Breast epithelium (tissue), 4 donors: Measurements from ENCODE around the gene COL9A3. TPM values are rescaled to one million over a fixed set of nuclear protein-coding genes. Genes with fewer than 3 reads are reported as not detected.
A peak's percentile ranks its signal among the peaks of the same experiment; 100 is the strongest.

Experiments used
- DNase-seq, 2 donors: peaks; one replicate each; pipeline ENCODE4 v3.0.0-alpha.2; 2019; ENCODE audit warnings: low spot score in 2 of 2
- H3K27ac ChIP-seq, 2 donors: fragments of 200-600 bp; sonication (generic) in 1 of 2; one replicate each; pipeline ENCODE4 v1.5.1; 2016 to 2019; ENCODE audit warnings: mild to moderate bottlenecking in 1 of 2
- H3K27me3 ChIP-seq, 2 donors: fragments of 200-600 bp; sonication (generic) in 1 of 2; one replicate each; pipeline versions ENCODE4 v1.5.1 to v1.6.0; 2017 to 2019; ENCODE audit warnings: control low read depth in 1 of 2, mild to moderate bottlenecking in 1 of 2
- H3K36me3 ChIP-seq: fragments of 200-600 bp; one replicate; pipeline ENCODE4 v1.5.1; 2019
- H3K4me1 ChIP-seq, 2 donors: fragments of 200-600 bp; sonication (generic); one replicate each; pipeline ENCODE4 v1.5.1; 2016 to 2019; ENCODE audit warnings: control low read depth in 1 of 2
- H3K4me3 ChIP-seq, 3 donors: fragments of 200-600 bp; sonication (generic); 1 replicate in 2 of 3; 2 replicates in 1 of 3; pipeline ENCODE4 v1.5.1; 2016 to 2019; ENCODE audit warnings: mild to moderate bottlenecking in 3 of 3, moderate library complexity in 2 of 3
- H3K9me3 ChIP-seq, 2 donors: fragments of 200-600 bp; sonication (generic) in 1 of 2; one replicate each; pipeline ENCODE4 v1.5.1; 2016 to 2019; ENCODE audit warnings: control low read depth in 1 of 2
- CTCF ChIP-seq, 3 donors: fragments of 450-650 bp; IDR thresholded peaks; one replicate each; pipeline ENCODE4 v1.5.1; 2016 to 2017; ENCODE audit warnings: antibody characterized with exemption in 3 of 3, mild to moderate bottlenecking in 3 of 3, moderate library complexity in 3 of 3
- POLR2A ChIP-seq: fragments of 450-650 bp; IDR thresholded peaks from one replicate; pipeline ENCODE4 v1.6.1; 2016; ENCODE audit warnings: antibody characterized with exemption, mild to moderate bottlenecking, moderate library complexity
- POLR2AphosphoS5 ChIP-seq, 3 donors: sonication (generic); formaldehyde crosslinking; IDR thresholded peaks; one replicate each; pipeline ENCODE4 v1.6.1; 2017; ENCODE audit warnings: antibody characterized with exemption in 3 of 3
- intact Hi-C: fragments of 100-400 bp; cut with DNase I; formaldehyde crosslinking; loops from one replicate; pipeline ENCODE4 v1.15.1; 2023; ENCODE audit warnings: low total_unique reads
- total RNA-seq, 3 donors: library from RNA; depleted of rRNA; stranded (reverse); fragments of >200 nt; gene quantifications; one replicate each; pipeline ENCODE4 v1.1.0, GENCODE V29; 2016

The COL9A3 gene
- total RNA-seq, 3 donors from 2014 or later = 0.16 to 10.2 (median 5.0) TPM

GRCh38 chr20:62805711-62806382, 11.0 kb upstream of the COL9A3 start:
- intact Hi-C loops = no loop called here

GRCh38 chr20:62806383-62807050, 10.3 kb upstream of the COL9A3 start:
- peak overlapping the region; percentile 15 to 87 for H3K27ac ChIP-seq
- no peaks in the 10 kb centered on the region for H3K27me3 ChIP-seq
- H3K9me3 ChIP-seq = no peaks in the 10 kb centered on the region
- H3K4me1 ChIP-seq = peaks cover 12% of the 10 kb centered on the region in 2 donors
- peaks cover 7% of the 10 kb centered on the region for H3K36me3 ChIP-seq
- TF ChIP-seq POLR2A = no peak
- TF ChIP-seq POLR2AphosphoS5 (IDR thresholded peaks at IDR 0.05) = no peak
- no peak for TF ChIP-seq CTCF (IDR thresholded peaks at IDR 0.05)
- H3K4me3 ChIP-seq = peak overlapping the region; percentile 87 to 99 (median 98)
- intact Hi-C loops = no loop called here
- DNase-seq = no peak

More at GRCh38 chr20:62805711-62806382, 11.0 kb upstream of the COL9A3 start:
- DNase-seq = no peak
- H3K4me3 ChIP-seq = peak overlapping the region; percentile 87 to 99 (median 98)
- no peaks in the 10 kb centered on the region for H3K27me3 ChIP-seq
- peaks cover 7% of the 10 kb centered on the region for H3K36me3 ChIP-seq
- peak overlapping the region; percentile 86 to 87 for H3K27ac ChIP-seq
- peaks cover 12% of the 10 kb centered on the region in 2 donors for H3K4me1 ChIP-seq
- no peaks in the 10 kb centered on the region for H3K9me3 ChIP-seq
- TF ChIP-seq CTCF (IDR thresholded peaks at IDR 0.05) = no peak
- TF ChIP-seq POLR2A = no peak
- no peak for TF ChIP-seq POLR2AphosphoS5 (IDR thresholded peaks at IDR 0.05)

GRCh38 chr20:62807444-62808210, 9.2 kb upstream of the COL9A3 start:
- Histone ChIP-seq H3K4me1 (peaks cover 12% of the 10 kb centered on the region in 2 donors), H3K9me3 (no peaks in the 10 kb centered on the region), H3K27me3 (no peaks in the 10 kb centered on the region), H3K36me3 (peaks cover 7% of the 10 kb centered on the region), H3K4me3 (no peak overlapping the region), H3K27ac (no peak overlapping the region)
- intact Hi-C loops = no loop called here
- no peak for TF ChIP-seq POLR2A
- no peak for TF ChIP-seq POLR2AphosphoS5 (IDR thresholded peaks at IDR 0.05)
- no peak for TF ChIP-seq CTCF (IDR thresholded peaks at IDR 0.05)
- DNase-seq = no peak

GRCh38 chr20:62808211-62808865, 8.5 kb upstream of the COL9A3 start:
- intact Hi-C loops = no loop called here
- Histone ChIP-seq H3K4me1 (peaks cover 12% of the 10 kb centered on the region in 2 donors), H3K9me3 (no peaks in the 10 kb centered on the region), H3K27ac (no peak overlapping the region), H3K4me3 (no peak overlapping the region), H3K27me3 (no peaks in the 10 kb centered on the region), H3K36me3 (peaks cover 7% of the 10 kb centered on the region)
- DNase-seq = peak in 1 of 2 donors; percentile 68
- TF ChIP-seq CTCF (IDR thresholded peaks at IDR 0.05) (peak; percentile 74 to 87 (median 83)), POLR2A (no peak), POLR2AphosphoS5 (IDR thresholded peaks at IDR 0.05) (no peak)
